Stimulated activated CD4-positive, alpha-beta T cell treated with anti-CD3 and anti-CD28 coated beads, Interleukin-2, amount 100 ng/mL, for 4 hours (primary cell): ENCODE results near the gene SLC35F5.
"Not testable (repeated sequence)": the region's sequence is repeated elsewhere in the genome, so short reads cannot be mapped to it uniquely, and the experiment has no call there.

Source experiments
- DNase-seq: peaks from one replicate; pipeline ENCODE4 v3.0.0-alpha.2; 2020; ENCODE audit warnings: low read depth

Gene SLC35F5

GRCh38 chr2:113697516-113697915 lies 58.9 kb downstream of the SLC35F5 start:
- DNase-seq = no peak

- DNase-seq = no peak
Measured at GRCh38 chr2:113694438-113694837, 62.0 kb downstream of the SLC35F5 start.

GRCh38 chr2:113692698-113693428 lies 63.6 kb downstream of the SLC35F5 start:
- DNase-seq = peak; percentile 5

GRCh38 chr2:113690871-113691270 lies 65.6 kb downstream of the SLC35F5 start:
- not testable (repeated sequence) for DNase-seq

- DNase-seq = no peak
Measured at GRCh38 chr2:113686537-113686936, 69.9 kb downstream of the SLC35F5 start.

- DNase-seq = no peak
Measured at GRCh38 chr2:113685471-113685870, 71.0 kb downstream of the SLC35F5 start.

GRCh38 chr2:113679457-113679856 lies 77.0 kb downstream of the SLC35F5 start:
- no peak for DNase-seq

GRCh38 chr2:113677330-113677729 lies 79.1 kb downstream of the SLC35F5 start:
- no peak for DNase-seq

GRCh38 chr2:113676623-113677266 lies 79.7 kb downstream of the SLC35F5 start:
- DNase-seq = no peak

- DNase-seq = no peak
Measured at GRCh38 chr2:113675875-113676274, 80.6 kb downstream of the SLC35F5 start.

GRCh38 chr2:113672326-113672932 lies 84.0 kb downstream of the SLC35F5 start:
- DNase-seq = no peak

GRCh38 chr2:113669013-113669412 lies 87.4 kb downstream of the SLC35F5 start:
- DNase-seq = not testable (repeated sequence)

GRCh38 chr2:113664761-113665533 lies 91.5 kb downstream of the SLC35F5 start:
- DNase-seq = not testable (repeated sequence)

- DNase-seq = not testable (repeated sequence)
Measured at GRCh38 chr2:113663285-113664060, 93.0 kb downstream of the SLC35F5 start.
